Ovary (tissue), 9 donors: Measurements from ENCODE around the gene CHN2. TPM values are rescaled to one million over a fixed set of nuclear protein-coding genes. Genes with fewer than 3 reads are reported as not detected.

Source experiments
- DNase-seq, 5 donors: peaks; one replicate each; pipeline ENCODE4 v3.0.0-alpha.2; 2019 to 2020
- H3K27ac ChIP-seq, 2 donors: fragments of 200-600 bp; one replicate each; pipeline versions ENCODE4 v1.5.1 to v1.8.0; 2019 to 2022
- H3K27me3 ChIP-seq: fragments of 200-600 bp; one replicate; pipeline ENCODE4 v1.8.0; 2022
- H3K36me3 ChIP-seq: fragments of 200-600 bp; sonication (generic); one replicate; pipeline ENCODE4 v1.5.1; 2019
- H3K4me1 ChIP-seq: one replicate; pipeline ENCODE4 v1.8.1; 2013; ENCODE audit warnings: mild to moderate bottlenecking, moderate library complexity; ENCODE audit not compliant: insufficient read depth
- H3K4me3 ChIP-seq: fragments of 200-600 bp; sonication (generic); one replicate; pipeline ENCODE4 v1.5.1; 2017
- H3K9me3 ChIP-seq, 2 donors: fragments of 200-600 bp in 1 of 2; sonication (generic) in 1 of 2; one replicate each; pipeline versions ENCODE4 v1.5.1 to v1.8.1; 2013 to 2019; ENCODE audit warnings: mild to moderate bottlenecking in 1 of 2, moderate library complexity in 1 of 2
- CTCF ChIP-seq, 3 donors: fragments of 450-650 bp in 2 of 3; fragments of 200-600 bp in 1 of 3; IDR thresholded peaks; one replicate each; pipeline versions ENCODE4 v1.5.1 to v1.8.0; 2016 to 2022; ENCODE audit warnings: antibody characterized with exemption in 3 of 3, mild to moderate bottlenecking in 1 of 3
- EP300 ChIP-seq: sonication (generic); formaldehyde crosslinking; IDR thresholded peaks from one replicate; pipeline ENCODE4 v1.6.1; 2017; ENCODE audit warnings: antibody characterized with exemption
- POLR2A ChIP-seq: fragments of 450-650 bp; IDR thresholded peaks from one replicate; pipeline ENCODE4 v1.6.1; 2017; ENCODE audit warnings: antibody characterized with exemption, mild to moderate bottlenecking, moderate library complexity
- WGBS, 3 donors: extraction: QIAGEN DNeasy Blood & Tissue Kit in 1 of 3; methylation state at CpG; one replicate each; pipeline versions ENCODE4 v1.1.5 to v1.1.7; 2013 to 2017; 5-methylcytosine and 5-hydroxymethylcytosine counted together
- intact Hi-C, 4 donors: fragments of 100-400 bp; cut with DNase I; formaldehyde crosslinking; loops; one replicate each; pipeline versions ENCODE4 v1.11.0 to v1.15.1; 2022 to 2023
- polyA plus RNA-seq, 2 donors: library from polyadenylated mRNA; stranded (reverse); fragments of 200-250 nt in 1 of 2; fragments of 350-450 nt in 1 of 2; fragmentation: Illumina TruSeq in 1 of 2; extraction: RNeasy Lipid Tissue Mini Kit (QIAGEN cat#74804) in 1 of 2; gene quantifications; one replicate each; pipeline ENCODE4 v1.2.3, GENCODE V29; 2013 to 2014
- total RNA-seq, 7 donors: library from RNA; depleted of rRNA in 2 of 7; stranded (reverse); fragments of >200 nt in 2 of 7; fragmentation: NEBNext Ultra II Directional in 3 of 7; extraction: Animal tissue kit (Norgen Biotek cat#: 25700) in 3 of 7; gene quantifications; one replicate each; pipeline versions ENCODE4 v1.1.0 to v1.2.4, GENCODE V29; 2016 to 2023
- donor health status: DM: no; HTN: no; CAD: no; lungs with moderate emphysema.
- donor health status: DM: no; HTN: no; CAD: no.
- donor health status: Bipolar disorder and iron deficiency.
- donor health status: DM: yes; HTN: yes; CAD: no.
- donor health status: DM: no; HTN: no; CAD: no.
- donor health status: DM: yes; HTN: yes; CAD: no.

CHN2 gene
- total and polyA plus RNA-seq, 9 donors: 17.9 to 32.6 (median 22.3) TPM

- DNase-seq: no peak
- Histone ChIP-seq H3K4me1 (no peaks in the 10 kb centered on the region), H3K9me3 (no peaks in the 10 kb centered on the region), H3K4me3 (no peak overlapping the region), H3K36me3 (no peaks in the 10 kb centered on the region), H3K27me3 (no peaks in the 10 kb centered on the region), H3K27ac (no peak overlapping the region)
- WGBS, 3 donors: 91 to 99% (median 91%) methylated on average over 4 to 6 of the region's 6 CpGs
- intact Hi-C loops: loop anchor here (2.0 to 10.0 kb wide), 7 partner anchors 212 to 484 kb away; partner anchors contain the start of gene CHN2 (in 3 of the 4)
- TF ChIP-seq POLR2A (no peak), EP300 (no peak), CTCF (IDR thresholded peaks at IDR 0.05) (no peak)
Observed at GRCh38 chr7:29406366-29406765, 211.8 kb downstream of the CHN2 start.

GRCh38 chr7:29408841-29409243 lies 214.3 kb downstream of the CHN2 start:
- 15 to 17% (median 16%) methylated on average over 7 of the region's 7 CpGs for WGBS, 3 donors
- TF ChIP-seq EP300 (no peak), POLR2A (no peak), CTCF (IDR thresholded peaks at IDR 0.05) (peak; percentile 59 to 87 (median 74))
- Histone ChIP-seq H3K27me3 (no peaks in the 10 kb centered on the region), H3K9me3 (no peaks in the 10 kb centered on the region), H3K4me3 (no peak overlapping the region), H3K27ac (no peak overlapping the region), H3K4me1 (no peaks in the 10 kb centered on the region), H3K36me3 (no peaks in the 10 kb centered on the region)
- DNase-seq: peak in 4 of 5 donors; percentile 53 to 77 (median 56)
- intact Hi-C loops: loop anchor here (2.0 to 10.0 kb wide), 7 partner anchors 214 to 487 kb away; partner anchors contain the start of gene CHN2 (in 3 of the 4)

- Histone ChIP-seq H3K36me3 (no peaks in the 10 kb centered on the region), H3K4me1 (no peaks in the 10 kb centered on the region), H3K27me3 (no peaks in the 10 kb centered on the region), H3K4me3 (no peak overlapping the region), H3K27ac (no peak overlapping the region), H3K9me3 (no peaks in the 10 kb centered on the region)
- 86 to 93% (median 91%) methylated on average over 3 of the region's 3 CpGs for WGBS, 3 donors
- TF ChIP-seq POLR2A (no peak), EP300 (no peak), CTCF (IDR thresholded peaks at IDR 0.05) (no peak)
- intact Hi-C loops: loop anchor here in 1 of 4 donors (10.0 kb wide), 1 partner anchor 486 kb away; no protein-coding TSS in a partner anchor
- DNase-seq: no peak
Observed at GRCh38 chr7:29410996-29411395, 216.4 kb downstream of the CHN2 start.

GRCh38 chr7:29412912-29413311 lies 218.3 kb downstream of the CHN2 start:
- H3K4me3 ChIP-seq: no peak overlapping the region
- H3K9me3 ChIP-seq: no peaks in the 10 kb centered on the region
- no peaks in the 10 kb centered on the region for H3K4me1 ChIP-seq
- no peak for DNase-seq
- H3K27me3 ChIP-seq: no peaks in the 10 kb centered on the region
- no peak overlapping the region for H3K27ac ChIP-seq
- TF ChIP-seq EP300 (no peak), POLR2A (no peak), CTCF (IDR thresholded peaks at IDR 0.05) (no peak)
- no peaks in the 10 kb centered on the region for H3K36me3 ChIP-seq
- intact Hi-C loops: loop anchor here in 1 of 4 donors (10.0 kb wide), 1 partner anchor 488 kb away; no protein-coding TSS in a partner anchor
- WGBS, 3 donors: 90 to 96% (median 94%) methylated on average over 3 of the region's 3 CpGs
